Mesendoderm (in vitro differentiated cells): ENCODE data around the gene LPA.

ENCODE experiments used
- DNase-seq: peaks from one replicate; pipeline ENCODE4 v3.0.0; 2013
- H2AK5ac ChIP-seq: 2 replicates; pipeline ENCODE4 v1.6.1; 2013; ENCODE audit warnings: low read length, inconsistent platforms
- H2BK120ac ChIP-seq: 2 replicates; pipeline ENCODE4 v1.6.1; 2013; ENCODE audit warnings: low read depth, mild to moderate bottlenecking, low read length, moderate library complexity, mixed read lengths
- H2BK15ac ChIP-seq: replicated peaks from 2 replicates; pipeline ENCODE4 v1.6.1; 2013; ENCODE audit warnings: low read depth, mild to moderate bottlenecking, moderate library complexity
- H2BK5ac ChIP-seq: 2 replicates; pipeline ENCODE4 v1.6.1; 2013; ENCODE audit warnings: low read length, inconsistent platforms
- H3K18ac ChIP-seq: 2 replicates; pipeline ENCODE4 v1.6.1; 2013; ENCODE audit warnings: mild to moderate bottlenecking, low read length, mixed read lengths
- H3K23ac ChIP-seq: one replicate; pipeline ENCODE4 v1.6.1; 2013; ENCODE audit warnings: low read length
- H3K27ac ChIP-seq: 2 replicates; pipeline ENCODE4 v1.5.1; 2013; ENCODE audit warnings: low read depth, mild to moderate bottlenecking, inconsistent platforms, low read length, moderate library complexity
- H3K27me3 ChIP-seq: 2 replicates; pipeline ENCODE4 v1.6.1; 2013; ENCODE audit warnings: low read length, control low read depth, mild to moderate bottlenecking, inconsistent platforms; ENCODE audit not compliant: insufficient read depth, poor library complexity
- H3K36me3 ChIP-seq: 2 replicates; pipeline ENCODE4 v1.6.1; 2013; ENCODE audit warnings: low read length, inconsistent platforms; ENCODE audit not compliant: control insufficient read depth, insufficient read depth
- H3K4ac ChIP-seq: one replicate; pipeline ENCODE4 v1.6.1; 2013; ENCODE audit warnings: low read depth, mild to moderate bottlenecking, low read length, moderate library complexity
- H3K4me1 ChIP-seq: 2 replicates; pipeline ENCODE4 v1.6.1; 2013; ENCODE audit warnings: low read depth, low read length, inconsistent platforms; ENCODE audit not compliant: control insufficient read depth
- H3K4me2 ChIP-seq: 2 replicates; pipeline ENCODE4 v1.6.1; 2013; ENCODE audit warnings: low read length
- H3K4me3 ChIP-seq: 2 replicates; pipeline ENCODE4 v1.5.1; 2013; ENCODE audit warnings: mild to moderate bottlenecking, low read length
- H3K56ac ChIP-seq: one replicate; pipeline ENCODE4 v1.6.1; 2013; ENCODE audit warnings: low read length
- H3K79me1 ChIP-seq: 2 replicates; pipeline ENCODE4 v1.6.1; 2013; ENCODE audit warnings: low read length, inconsistent platforms
- H3K79me2 ChIP-seq: 2 replicates; pipeline ENCODE4 v1.6.1; 2013; ENCODE audit warnings: mild to moderate bottlenecking, low read length; ENCODE audit not compliant: control insufficient read depth, insufficient read depth
- H3K9ac ChIP-seq: 2 replicates; pipeline ENCODE4 v1.6.1; 2013; ENCODE audit warnings: low read length, inconsistent platforms
- H4K5ac ChIP-seq: one replicate; pipeline ENCODE4 v1.6.1; 2013; ENCODE audit warnings: low read length
- H4K8ac ChIP-seq: one replicate; pipeline ENCODE4 v1.6.1; 2013; ENCODE audit warnings: low read depth, mild to moderate bottlenecking, control low read depth, low read length, moderate library complexity
- WGBS: extraction: QIAGEN DNeasy Blood & Tissue Kit; methylation state at CpG from one replicate; pipeline ENCODE4 v1.1.7; 2013; ENCODE audit warnings: low lambda C conversion rate, missing lambda C conversion rate; ENCODE audit not compliant: insufficient coverage; ENCODE audit errors: extremely low coverage; 5-methylcytosine and 5-hydroxymethylcytosine counted together

Gene LPA

DNA sequence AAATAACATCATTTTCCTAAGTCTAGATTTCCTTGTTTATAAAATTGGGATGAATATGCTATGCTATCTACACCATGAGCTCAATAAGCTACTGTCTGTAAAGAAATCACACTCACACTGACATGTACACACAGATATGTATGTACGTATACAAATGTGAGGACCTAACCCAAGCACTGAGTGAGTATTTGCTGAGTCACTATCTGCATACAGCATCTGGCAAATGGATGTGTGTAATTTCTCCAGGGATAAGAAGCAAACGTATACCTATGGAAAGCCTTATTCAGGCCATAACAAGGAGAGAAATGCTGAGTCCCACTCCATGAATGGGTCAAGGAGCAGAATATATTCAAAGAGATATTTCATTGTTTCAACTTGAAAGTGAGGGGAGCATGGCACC is 153.9 kb downstream of the LPA start:
- H3K56ac ChIP-seq, result no peak overlapping the region
- H4K5ac ChIP-seq, result no peak overlapping the region
- H3K79me1 ChIP-seq, result no peaks in the 10 kb centered on the region
- H3K27ac ChIP-seq, result no peak overlapping the region
- H4K8ac ChIP-seq, result no peak overlapping the region
- H2BK5ac ChIP-seq, result no peak overlapping the region
- no peaks in the 10 kb centered on the region for H3K36me3 ChIP-seq
- no peak for DNase-seq
- H3K4ac ChIP-seq, result no peak overlapping the region
- H3K27me3 ChIP-seq, result no peaks in the 10 kb centered on the region
- H3K79me2 ChIP-seq, result no peaks in the 10 kb centered on the region
- no peak overlapping the region for H3K4me3 ChIP-seq
- no peak overlapping the region for H3K18ac ChIP-seq
- H2BK120ac ChIP-seq, result no peak overlapping the region
- no peaks in the 10 kb centered on the region for H3K4me1 ChIP-seq
- H2BK15ac ChIP-seq, result no peak overlapping the region
- no CpG with 5 or more reads among the region's 2 CpGs for WGBS
- H2AK5ac ChIP-seq, result no peak overlapping the region
- H3K9ac ChIP-seq, result no peak overlapping the region
- no peak overlapping the region for H3K4me2 ChIP-seq
- no peak overlapping the region for H3K23ac ChIP-seq

DNA sequence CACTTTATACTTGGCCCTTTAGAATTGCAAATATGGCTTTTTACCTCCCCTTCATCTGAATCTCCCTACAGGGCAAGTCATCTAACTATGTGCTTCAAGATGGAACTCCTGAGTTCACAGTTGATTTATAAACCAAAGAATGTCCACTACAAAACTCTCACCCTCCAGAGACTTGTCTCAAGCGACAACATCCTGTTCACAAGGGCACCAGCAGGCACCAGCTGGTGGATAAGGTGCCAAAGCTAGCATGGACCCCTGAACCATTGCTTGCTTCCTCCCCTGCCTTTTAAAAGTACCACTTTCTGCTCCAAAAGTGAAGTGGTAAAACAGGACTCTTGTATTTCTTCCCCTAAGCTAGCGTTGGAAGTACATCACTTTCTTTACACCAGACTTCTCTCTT is 154.5 kb downstream of the LPA start:
- WGBS, result no CpG with 5 or more reads among the region's 2 CpGs
- H3K56ac ChIP-seq, result no peak overlapping the region
- no peak overlapping the region for H4K8ac ChIP-seq
- H3K18ac ChIP-seq, result no peak overlapping the region
- no peaks in the 10 kb centered on the region for H3K27me3 ChIP-seq
- no peak overlapping the region for H2AK5ac ChIP-seq
- no peak overlapping the region for H2BK5ac ChIP-seq
- H3K4me2 ChIP-seq, result no peak overlapping the region
- DNase-seq, result no peak
- no peaks in the 10 kb centered on the region for H3K79me1 ChIP-seq
- H3K4me1 ChIP-seq, result no peaks in the 10 kb centered on the region
- no peak overlapping the region for H3K4ac ChIP-seq
- no peaks in the 10 kb centered on the region for H3K36me3 ChIP-seq
- no peak overlapping the region for H3K9ac ChIP-seq
- no peak overlapping the region for H3K23ac ChIP-seq
- no peak overlapping the region for H3K27ac ChIP-seq
- no peak overlapping the region for H3K4me3 ChIP-seq
- no peak overlapping the region for H4K5ac ChIP-seq
- no peak overlapping the region for H2BK120ac ChIP-seq
- H3K79me2 ChIP-seq, result no peaks in the 10 kb centered on the region
- no peak overlapping the region for H2BK15ac ChIP-seq

- no peak overlapping the region for H4K5ac ChIP-seq
- H3K36me3 ChIP-seq, result no peaks in the 10 kb centered on the region
- H3K18ac ChIP-seq, result no peak overlapping the region
- H3K4ac ChIP-seq, result no peak overlapping the region
- H3K56ac ChIP-seq, result no peak overlapping the region
- no peak overlapping the region for H3K9ac ChIP-seq
- no peak overlapping the region for H3K4me2 ChIP-seq
- no peaks in the 10 kb centered on the region for H3K27me3 ChIP-seq
- H2BK15ac ChIP-seq, result no peak overlapping the region
- H2BK5ac ChIP-seq, result no peak overlapping the region
- no peak overlapping the region for H4K8ac ChIP-seq
- H3K23ac ChIP-seq, result no peak overlapping the region
- H3K4me3 ChIP-seq, result no peak overlapping the region
- WGBS, result no CpG with 5 or more reads among the region's 2 CpGs
- H3K79me1 ChIP-seq, result no peaks in the 10 kb centered on the region
- H2AK5ac ChIP-seq, result no peak overlapping the region
- DNase-seq, result no peak
- no peak overlapping the region for H2BK120ac ChIP-seq
- H3K27ac ChIP-seq, result no peak overlapping the region
- H3K4me1 ChIP-seq, result no peaks in the 10 kb centered on the region
- H3K79me2 ChIP-seq, result no peaks in the 10 kb centered on the region
Observed at GRCh38 chr6:160508599-160508998, 155.5 kb downstream of the LPA start.

DNA sequence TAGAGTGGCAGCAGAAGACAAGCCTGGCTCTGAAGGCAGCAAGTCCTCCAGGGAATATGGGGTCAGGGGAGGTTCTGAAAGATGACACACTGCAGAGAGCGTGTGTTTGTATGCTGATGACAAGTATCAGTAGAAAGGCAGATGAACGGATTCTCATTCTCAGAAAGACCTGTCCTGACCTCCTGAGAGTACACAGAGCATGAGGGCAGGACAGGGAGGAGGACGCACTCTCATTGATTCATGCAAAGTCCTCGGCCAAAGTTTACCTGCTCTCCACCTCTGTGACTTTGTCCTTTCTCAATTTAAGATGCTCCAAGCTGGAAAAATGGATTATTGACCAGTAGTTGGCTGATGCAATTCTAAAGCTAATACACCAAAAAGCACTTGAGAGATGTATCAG is 156.7 kb downstream of the LPA start:
- H3K36me3 ChIP-seq, result no peaks in the 10 kb centered on the region
- DNase-seq, result no peak
- H3K18ac ChIP-seq, result no peak overlapping the region
- H3K27ac ChIP-seq, result no peak overlapping the region
- no peak overlapping the region for H2BK15ac ChIP-seq
- no peaks in the 10 kb centered on the region for H3K4me1 ChIP-seq
- no peak overlapping the region for H4K5ac ChIP-seq
- H3K79me2 ChIP-seq, result no peaks in the 10 kb centered on the region
- WGBS, result no CpG with 5 or more reads among the region's 4 CpGs
- H3K56ac ChIP-seq, result no peak overlapping the region
- H2AK5ac ChIP-seq, result no peak overlapping the region
- H3K9ac ChIP-seq, result no peak overlapping the region
- no peak overlapping the region for H4K8ac ChIP-seq
- H2BK5ac ChIP-seq, result no peak overlapping the region
- H3K4me3 ChIP-seq, result no peak overlapping the region
- no peak overlapping the region for H3K23ac ChIP-seq
- no peak overlapping the region for H3K4ac ChIP-seq
- no peaks in the 10 kb centered on the region for H3K27me3 ChIP-seq
- H2BK120ac ChIP-seq, result no peak overlapping the region
- no peaks in the 10 kb centered on the region for H3K79me1 ChIP-seq
- no peak overlapping the region for H3K4me2 ChIP-seq

GRCh38 chr6:160505970-160506369 is 158.1 kb downstream of the LPA start:
- Histone ChIP-seq H3K36me3 (no peaks in the 10 kb centered on the region), H4K8ac (no peak overlapping the region), H3K27ac (no peak overlapping the region), H3K4me3 (no peak overlapping the region), H3K4ac (no peak overlapping the region), H2BK15ac (no peak overlapping the region), H3K4me2 (no peak overlapping the region), H3K18ac (no peak overlapping the region), H3K23ac (no peak overlapping the region), H4K5ac (no peak overlapping the region), H2AK5ac (no peak overlapping the region), H3K4me1 (no peaks in the 10 kb centered on the region), H2BK120ac (no peak overlapping the region), H2BK5ac (no peak overlapping the region), H3K56ac (no peak overlapping the region), H3K27me3 (no peaks in the 10 kb centered on the region), H3K79me1 (no peaks in the 10 kb centered on the region), H3K79me2 (no peaks in the 10 kb centered on the region), H3K9ac (no peak overlapping the region)
- no CpG with 5 or more reads among the region's 1 CpG for WGBS
- DNase-seq, result no peak

GRCh38 chr6:160500639-160501038 is 163.4 kb downstream of the LPA start:
- Histone ChIP-seq H3K4ac (no peak overlapping the region), H3K23ac (no peak overlapping the region), H3K79me1 (no peaks in the 10 kb centered on the region), H3K4me3 (no peak overlapping the region), H3K27ac (no peak overlapping the region), H3K18ac (no peak overlapping the region), H3K9ac (no peak overlapping the region), H2AK5ac (no peak overlapping the region), H3K4me2 (no peak overlapping the region), H4K8ac (no peak overlapping the region), H3K27me3 (no peaks in the 10 kb centered on the region), H3K36me3 (no peaks in the 10 kb centered on the region), H3K56ac (no peak overlapping the region), H4K5ac (no peak overlapping the region), H2BK15ac (no peak overlapping the region), H3K4me1 (no peaks in the 10 kb centered on the region), H3K79me2 (no peaks in the 10 kb centered on the region), H2BK120ac (no peak overlapping the region), H2BK5ac (no peak overlapping the region)
- no peak for DNase-seq
- WGBS, result no CpG with 5 or more reads among the region's 4 CpGs
